A673 (cell line): ENCODE measurements around the gene CACNA2D4.

ENCODE experiments used
- CTCF ChIP-seq: fragments of 300-800, 200-600 bp; sonication (generic); conservative IDR thresholded peaks from 2 replicates; pipeline ENCODE4 v1.5.1; 2017; ENCODE audit warnings: low read depth, mild to moderate bottlenecking, antibody characterized with exemption, low read length, moderate library complexity, mixed read lengths
- EZH2 ChIP-seq: fragments of 200-600 bp; sonication (generic); IDR thresholded peaks from 2 replicates; pipeline ENCODE4 v1.6.1; 2017; ENCODE audit warnings: borderline replicate concordance, low read depth, mild to moderate bottlenecking, mixed read lengths, antibody characterized with exemption, low read length; ENCODE audit not compliant: poor library complexity, severe bottlenecking

GRCh38 chr12:1932264-1932777 is 13.9 kb upstream of the CACNA2D4 start:
- TF ChIP-seq CTCF (no peak), EZH2 (no peak)
